Panc1 (cell line): ENCODE measurements around the gene STXBP5. TPM values are rescaled to one million over a fixed set of nuclear protein-coding genes. Genes with fewer than 3 reads are reported as not detected.

Experiments
- ATAC-seq: fragments of 200-7000 bp; cut with Tn5 transposase; 2 replicates; pipeline ENCODE4 v1.9.1; 2020; ENCODE audit warnings: mild to moderate bottlenecking, moderate library complexity
- BruUV-seq: library from RNA; stranded (reverse); fragments of 400-500 nt; replicated peaks from 2 replicates; lab custom pipeline; 2021; lab: Mats Ljungman, UMichigan
- CTCF ChIA-PET: fragments of 300-600 bp; sonication (Branson Sonifier 250); formaldehyde crosslinking; loops from one replicate; lab custom pipeline; 2022; ENCODE audit warnings: antibody characterized with exemption; lab: Charles Lee
- POLR2A ChIA-PET: fragments of 300-600 bp; sonication (Branson Sonifier 250); formaldehyde crosslinking; loops from one replicate; lab custom pipeline; 2022; ENCODE audit warnings: antibody characterized with exemption; lab: Charles Lee
- DNase-seq: peaks from one replicate; pipeline ENCODE4 v3.0.0-alpha.2; 2010; ENCODE audit warnings: low read depth, low spot score
- H3K27ac ChIP-seq: 2 replicates; pipeline ENCODE4 v1.5.1; 2011; ENCODE audit warnings: mild to moderate bottlenecking, low read length, inconsistent platforms
- H3K27me3 ChIP-seq: fragments of 200-500 bp; sonication (Bioruptor generic); 2 replicates; pipeline ENCODE4 v1.6.0; 2014; ENCODE audit warnings: low read length, inconsistent platforms; ENCODE audit not compliant: control insufficient read depth, insufficient read depth
- H3K36me3 ChIP-seq: fragments of 200-500 bp; sonication (Bioruptor generic); 2 replicates; pipeline ENCODE4 v1.5.1; 2014; ENCODE audit warnings: inconsistent platforms, mild to moderate bottlenecking, low read length, moderate library complexity; ENCODE audit not compliant: control insufficient read depth, insufficient read depth
- H3K4me1 ChIP-seq: 2 replicates; pipeline ENCODE4 v1.5.1; 2011; ENCODE audit warnings: inconsistent platforms, mild to moderate bottlenecking, low read length, moderate library complexity; ENCODE audit not compliant: control insufficient read depth, insufficient read depth
- H3K4me3 ChIP-seq, 2 experiments: 2 replicates each; pipeline ENCODE4 v1.5.1; 2011 to 2012; ENCODE audit warnings: low read depth in 2 of 2, low read length in 2 of 2, mild to moderate bottlenecking in 2 of 2, inconsistent platforms in 1 of 2, moderate library complexity in 1 of 2
- H3K9me3 ChIP-seq: fragments of 200-500 bp; sonication (Bioruptor generic); 2 replicates; pipeline ENCODE4 v1.5.1; 2014; ENCODE audit warnings: low read depth, mild to moderate bottlenecking, inconsistent platforms, low read length, moderate library complexity; ENCODE audit not compliant: control insufficient read depth, insufficient read depth
- POLR2AphosphoS5 ChIP-seq: IDR thresholded peaks from 2 replicates; pipeline ENCODE4 v1.6.1; 2012; ENCODE audit warnings: mild to moderate bottlenecking, low read depth, low read length, moderate library complexity
- SIN3A ChIP-seq: IDR thresholded peaks from 2 replicates; pipeline ENCODE4 v1.6.1; 2012; ENCODE audit warnings: low read depth, mild to moderate bottlenecking, low read length, moderate library complexity, borderline replicate concordance; ENCODE audit not compliant: insufficient read depth
- TCF7L2 ChIP-seq: IDR thresholded peaks from 2 replicates; pipeline ENCODE4 v1.6.1; 2011; ENCODE audit warnings: mild to moderate bottlenecking, low read depth, low read length, inconsistent platforms
- in situ Hi-C: cut with HindIII; loops from 2 replicates; pipeline ENCODE4 v1.10.0; 2016; ENCODE audit warnings: low sequenced_read_pairs, low pct_unique_long_range_greater_than_20kb
- intact Hi-C: fragments of 100-400 bp; cut with micrococcal nuclease; formaldehyde crosslinking; loops from one replicate; pipeline ENCODE4 v1.10.0; 2022; ENCODE audit not compliant: unreplicated experiment
- total RNA-seq: library from RNA; stranded (reverse); gene quantifications from one replicate; pipeline ENCODE4 v1.2.1, GENCODE V29; 2021; ENCODE audit not compliant: unreplicated experiment
- TF ChIP-seq, protein P1 (sequence below), 2 experiments: IDR thresholded peaks; 2 replicates each; pipeline ENCODE4 v1.6.1; 2011 to 2012; ENCODE audit warnings: low read depth in 2 of 2, control low read depth in 1 of 2, low read length in 1 of 2, mild to moderate bottlenecking in 1 of 2, moderate library complexity in 1 of 2; ENCODE audit not compliant: insufficient read depth in 1 of 2
- TF ChIP-seq, protein P2 (sequence below): fragments of 450-650 bp; IDR thresholded peaks from 2 replicates; pipeline ENCODE4 v1.5.1; 2017; ENCODE audit warnings: mild to moderate bottlenecking

The STXBP5 gene
- total RNA-seq, 1 experiment from 2014 or later: 77.8 TPM

DNA sequence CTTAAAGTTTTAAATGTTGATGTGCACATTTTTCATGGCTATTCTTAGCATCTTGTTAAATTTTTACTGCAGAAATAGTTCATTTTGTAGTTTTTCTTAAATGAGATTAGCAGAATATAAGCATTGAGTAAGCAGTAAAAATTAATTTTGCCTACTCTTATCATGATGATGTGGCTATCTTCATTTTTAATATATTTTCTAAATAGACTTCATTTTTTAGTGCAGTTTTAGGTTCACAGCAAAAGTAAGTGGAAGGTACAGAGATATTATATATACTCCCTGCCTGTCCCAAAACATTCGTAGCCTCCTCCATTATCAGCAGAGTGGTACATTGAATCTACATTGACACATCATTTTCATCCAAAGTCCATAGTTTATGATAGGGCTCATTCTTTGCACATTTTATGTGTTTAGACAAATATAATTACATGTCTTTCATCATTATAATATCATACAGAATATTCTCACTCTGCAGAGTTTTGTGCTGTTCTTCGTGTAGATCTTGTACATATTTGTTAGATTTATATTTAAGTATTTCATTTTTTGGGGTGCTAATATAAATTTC lies 13.7 kb downstream of the STXBP5 start:
- intact Hi-C loops (no loop called here), in situ Hi-C loops (no loop called here)
- ChIA-PET POLR2A (no interaction called here), CTCF (no interaction called here)
- ATAC-seq (no peak), DNase-seq (no peak)
- H3K9me3 ChIP-seq: no peaks in the 10 kb centered on the region
- H3K36me3 ChIP-seq: no peaks in the 10 kb centered on the region; the same call in 1 of the 2 replicates
- no peaks in the 10 kb centered on the region for H3K27me3 ChIP-seq
- no peak overlapping the region for H3K27ac ChIP-seq
- H3K4me1 ChIP-seq: peaks cover 24% of the 10 kb centered on the region
- TF ChIP-seq SIN3A: no peak
- TF ChIP-seq TCF7L2: no peak
- TF ChIP-seq, protein P1, sequence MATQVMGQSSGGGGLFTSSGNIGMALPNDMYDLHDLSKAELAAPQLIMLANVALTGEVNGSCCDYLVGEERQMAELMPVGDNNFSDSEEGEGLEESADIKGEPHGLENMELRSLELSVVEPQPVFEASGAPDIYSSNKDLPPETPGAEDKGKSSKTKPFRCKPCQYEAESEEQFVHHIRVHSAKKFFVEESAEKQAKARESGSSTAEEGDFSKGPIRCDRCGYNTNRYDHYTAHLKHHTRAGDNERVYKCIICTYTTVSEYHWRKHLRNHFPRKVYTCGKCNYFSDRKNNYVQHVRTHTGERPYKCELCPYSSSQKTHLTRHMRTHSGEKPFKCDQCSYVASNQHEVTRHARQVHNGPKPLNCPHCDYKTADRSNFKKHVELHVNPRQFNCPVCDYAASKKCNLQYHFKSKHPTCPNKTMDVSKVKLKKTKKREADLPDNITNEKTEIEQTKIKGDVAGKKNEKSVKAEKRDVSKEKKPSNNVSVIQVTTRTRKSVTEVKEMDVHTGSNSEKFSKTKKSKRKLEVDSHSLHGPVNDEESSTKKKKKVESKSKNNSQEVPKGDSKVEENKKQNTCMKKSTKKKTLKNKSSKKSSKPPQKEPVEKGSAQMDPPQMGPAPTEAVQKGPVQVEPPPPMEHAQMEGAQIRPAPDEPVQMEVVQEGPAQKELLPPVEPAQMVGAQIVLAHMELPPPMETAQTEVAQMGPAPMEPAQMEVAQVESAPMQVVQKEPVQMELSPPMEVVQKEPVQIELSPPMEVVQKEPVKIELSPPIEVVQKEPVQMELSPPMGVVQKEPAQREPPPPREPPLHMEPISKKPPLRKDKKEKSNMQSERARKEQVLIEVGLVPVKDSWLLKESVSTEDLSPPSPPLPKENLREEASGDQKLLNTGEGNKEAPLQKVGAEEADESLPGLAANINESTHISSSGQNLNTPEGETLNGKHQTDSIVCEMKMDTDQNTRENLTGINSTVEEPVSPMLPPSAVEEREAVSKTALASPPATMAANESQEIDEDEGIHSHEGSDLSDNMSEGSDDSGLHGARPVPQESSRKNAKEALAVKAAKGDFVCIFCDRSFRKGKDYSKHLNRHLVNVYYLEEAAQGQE (IDR thresholded peaks at IDR 0.05; ENCODE audit: insufficient read depth in 1 of 2, low read depth in 2 of 2, low read length in 1 of 2): no peak
- TF ChIP-seq POLR2AphosphoS5: no peak
- TF ChIP-seq, protein P2, sequence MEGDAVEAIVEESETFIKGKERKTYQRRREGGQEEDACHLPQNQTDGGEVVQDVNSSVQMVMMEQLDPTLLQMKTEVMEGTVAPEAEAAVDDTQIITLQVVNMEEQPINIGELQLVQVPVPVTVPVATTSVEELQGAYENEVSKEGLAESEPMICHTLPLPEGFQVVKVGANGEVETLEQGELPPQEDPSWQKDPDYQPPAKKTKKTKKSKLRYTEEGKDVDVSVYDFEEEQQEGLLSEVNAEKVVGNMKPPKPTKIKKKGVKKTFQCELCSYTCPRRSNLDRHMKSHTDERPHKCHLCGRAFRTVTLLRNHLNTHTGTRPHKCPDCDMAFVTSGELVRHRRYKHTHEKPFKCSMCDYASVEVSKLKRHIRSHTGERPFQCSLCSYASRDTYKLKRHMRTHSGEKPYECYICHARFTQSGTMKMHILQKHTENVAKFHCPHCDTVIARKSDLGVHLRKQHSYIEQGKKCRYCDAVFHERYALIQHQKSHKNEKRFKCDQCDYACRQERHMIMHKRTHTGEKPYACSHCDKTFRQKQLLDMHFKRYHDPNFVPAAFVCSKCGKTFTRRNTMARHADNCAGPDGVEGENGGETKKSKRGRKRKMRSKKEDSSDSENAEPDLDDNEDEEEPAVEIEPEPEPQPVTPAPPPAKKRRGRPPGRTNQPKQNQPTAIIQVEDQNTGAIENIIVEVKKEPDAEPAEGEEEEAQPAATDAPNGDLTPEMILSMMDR: no peak
- BruUV-seq: no TSS peak
- H3K4me3 ChIP-seq: no peak overlapping the region

GRCh38 chr6:147218797-147219196 lies 14.6 kb downstream of the STXBP5 start:
- in situ Hi-C loops: no loop called here
- Histone ChIP-seq H3K36me3 (no peaks in the 10 kb centered on the region; the same call in 1 of the 2 replicates), H3K4me1 (peaks cover 26% of the 10 kb centered on the region), H3K27ac (no peak overlapping the region), H3K9me3 (no peaks in the 10 kb centered on the region), H3K4me3 (no peak overlapping the region), H3K27me3 (no peaks in the 10 kb centered on the region)
- intact Hi-C loops: no loop called here
- BruUV-seq: no TSS peak
- no peak for TF ChIP-seq POLR2AphosphoS5
- TF ChIP-seq, protein P2: no peak
- TF ChIP-seq SIN3A: no peak
- TF ChIP-seq TCF7L2: no peak
- TF ChIP-seq, protein P1 (IDR thresholded peaks at IDR 0.05; ENCODE audit: insufficient read depth in 1 of 2, low read depth in 2 of 2, low read length in 1 of 2): no peak
- ATAC-seq: no peak
- ChIA-PET POLR2A (no interaction called here), CTCF (interaction anchor here (0.6 kb wide), 1 partner anchor 317 kb away, joined by 3 read pairs; no protein-coding TSS in a partner anchor)
- no peak for DNase-seq
